GM12873 (cell line): Measurements from ENCODE around the gene MTG2.

Source experiments
- CTCF ChIP-seq: IDR thresholded peaks from 2 replicates; pipeline ENCODE4 v1.5.1; 2012; ENCODE audit warnings: low read depth, mild to moderate bottlenecking, moderate library complexity, low read length, control low read depth; ENCODE audit not compliant: insufficient read depth; ENCODE audit errors: missing control alignments

Gene MTG2

GRCh38 chr20:62241506-62241905 lies 58.7 kb downstream of the MTG2 start:
- no peak for TF ChIP-seq CTCF

- no peak for TF ChIP-seq CTCF
Observed at GRCh38 chr20:62242176-62242575, 59.3 kb downstream of the MTG2 start.

- no peak for TF ChIP-seq CTCF
Observed at GRCh38 chr20:62243106-62243505, 60.3 kb downstream of the MTG2 start.

- TF ChIP-seq CTCF = no peak
Observed at GRCh38 chr20:62243906-62244515, 61.2 kb downstream of the MTG2 start.

- no peak for TF ChIP-seq CTCF
Observed at GRCh38 chr20:62244644-62245108, 61.8 kb downstream of the MTG2 start.

GRCh38 chr20:62245911-62246280 lies 63.1 kb downstream of the MTG2 start:
- TF ChIP-seq CTCF = no peak

- TF ChIP-seq CTCF = no peak
Observed at GRCh38 chr20:62246431-62246830, 63.6 kb downstream of the MTG2 start.
